ENCODE measurements around the gene RIPPLY3.
"Not testable (repeated sequence)": the region's sequence is repeated elsewhere in the genome, so short reads cannot be mapped to it uniquely, and the experiment has no call there.

The RIPPLY3 gene

GRCh38 chr21:36981977-36982700, 24.4 kb upstream of the RIPPLY3 start:
- DNase-seq, result no peak

- no peak for DNase-seq
Observed at GRCh38 chr21:36985751-36986594, 20.5 kb upstream of the RIPPLY3 start.

- no peak for DNase-seq
Observed at GRCh38 chr21:36987845-36988244, 18.7 kb upstream of the RIPPLY3 start.

GRCh38 chr21:36988536-36988935, 18.0 kb upstream of the RIPPLY3 start:
- DNase-seq, result no peak

GRCh38 chr21:36989199-36989698, 17.3 kb upstream of the RIPPLY3 start:
- DNase-seq, result not testable (repeated sequence)

GRCh38 chr21:36989699-36990507, 16.6 kb upstream of the RIPPLY3 start:
- DNase-seq, result peak; percentile 91

GRCh38 chr21:36990508-36991205, 15.8 kb upstream of the RIPPLY3 start:
- DNase-seq, result no peak

GRCh38 chr21:36992671-36993070, 13.8 kb upstream of the RIPPLY3 start:
- no peak for DNase-seq

GRCh38 chr21:36994501-36995158, 11.9 kb upstream of the RIPPLY3 start:
- peak; percentile 27 for DNase-seq

GRCh38 chr21:36995285-36995684, 11.2 kb upstream of the RIPPLY3 start:
- not testable (repeated sequence) for DNase-seq

- DNase-seq, result no peak
Observed at GRCh38 chr21:36999131-36999898, 7.2 kb upstream of the RIPPLY3 start.

- DNase-seq, result no peak
Observed at GRCh38 chr21:37000381-37000780, 6.1 kb upstream of the RIPPLY3 start.

- DNase-seq, result no peak
Observed at GRCh38 chr21:37001441-37001840, 5.1 kb upstream of the RIPPLY3 start.

- DNase-seq, result not testable (repeated sequence)
Observed at GRCh38 chr21:37002851-37003250, 3.7 kb upstream of the RIPPLY3 start.

GRCh38 chr21:37003917-37004316, 2.6 kb upstream of the RIPPLY3 start:
- DNase-seq, result not testable (repeated sequence)

- DNase-seq, result no peak
Observed at GRCh38 chr21:37005548-37006485, 685 bp upstream of the RIPPLY3 start.

GRCh38 chr21:37008724-37009123, 2.2 kb downstream of the RIPPLY3 start:
- DNase-seq, result no peak

GRCh38 chr21:37009740-37010341, 3.3 kb downstream of the RIPPLY3 start:
- peak; percentile 81 for DNase-seq

GRCh38 chr21:37017951-37018679, 11.6 kb downstream of the RIPPLY3 start:
- DNase-seq, result no peak

Data from activated T-cell treated with anti-CD3 and anti-CD28 coated beads, Interleukin-2, amount 50 U/mL, for 1 hour (primary cell).